Karpas-422 (cell line): ENCODE data around the gene MSH4. TPM values are rescaled to one million over a fixed set of nuclear protein-coding genes. Genes with fewer than 3 reads are reported as not detected.
"Not testable (repeated sequence)": the region's sequence is repeated elsewhere in the genome, so short reads cannot be mapped to it uniquely, and the experiment has no call there.

ENCODE experiments used
- DNase-seq: peaks from one replicate; pipeline ENCODE4 v3.0.0-alpha.2; 2015
- H2AFZ ChIP-seq: fragments of 200-600 bp; sonication (generic); 2 replicates; pipeline ENCODE4 v1.6.1; 2014; ENCODE audit warnings: antibody characterized with exemption, low read length, mixed read lengths
- H3K27ac ChIP-seq: fragments of 200-600 bp; sonication (generic); 2 replicates; pipeline ENCODE4 v1.5.1; 2014; ENCODE audit warnings: mild to moderate bottlenecking, low read length, moderate library complexity
- H3K27me3 ChIP-seq: fragments of 200-600 bp; sonication (generic); 2 replicates; pipeline ENCODE4 v1.6.1; 2014; ENCODE audit warnings: low read length, mixed read lengths
- H3K36me3 ChIP-seq: fragments of 200-600 bp; sonication (generic); 2 replicates; pipeline ENCODE4 v1.6.1; 2014; ENCODE audit warnings: low read length, mixed read lengths; ENCODE audit not compliant: insufficient read depth
- H3K4me1 ChIP-seq: fragments of 200-600 bp; sonication (generic); 2 replicates; pipeline ENCODE4 v1.6.1; 2014; ENCODE audit warnings: mild to moderate bottlenecking, low read length, mixed read lengths
- H3K4me2 ChIP-seq: fragments of 200-600 bp; sonication (generic); 2 replicates; pipeline ENCODE4 v1.6.1; 2014; ENCODE audit warnings: low read length, low read depth, mild to moderate bottlenecking; ENCODE audit not compliant: poor library complexity, severe bottlenecking
- H3K4me3 ChIP-seq: fragments of 200-600 bp; sonication (generic); 2 replicates; pipeline ENCODE4 v1.5.1; 2014; ENCODE audit warnings: mild to moderate bottlenecking, antibody characterized with exemption, low read length, mixed read lengths
- H3K79me2 ChIP-seq: fragments of 200-600 bp; sonication (generic); 2 replicates; pipeline ENCODE4 v1.6.1; 2014; ENCODE audit warnings: mild to moderate bottlenecking, low read length, mixed read lengths
- H3K9ac ChIP-seq: fragments of 200-600 bp; sonication (generic); 2 replicates; pipeline ENCODE4 v1.6.0; 2014; ENCODE audit warnings: low read length
- H3K9me2 ChIP-seq: fragments of 200-600 bp; sonication (generic), shearing (Covaris generic); replicated peaks from 2 replicates; pipeline ENCODE4 v1.6.0; 2014; ENCODE audit warnings: mild to moderate bottlenecking, low read length, moderate library complexity; ENCODE audit not compliant: insufficient read depth
- H3K9me3 ChIP-seq: fragments of 300-700, 200-600 bp; sonication (generic); 2 replicates; pipeline ENCODE4 v1.6.1; 2014; ENCODE audit warnings: low read length, mixed read lengths
- H4K20me1 ChIP-seq: fragments of 200-600 bp; sonication (generic); 2 replicates; pipeline ENCODE4 v1.6.1; 2014; ENCODE audit warnings: mild to moderate bottlenecking, antibody characterized with exemption, low read length, low read depth; ENCODE audit not compliant: insufficient read depth
- total RNA-seq: library from RNA; depleted of rRNA; stranded (reverse); fragments of >200 nt; shearing (Covaris generic); gene quantifications from 2 replicates; pipeline ENCODE4 v1.2.3, GENCODE V29; 2014; ENCODE audit warnings: low replicate concordance

Gene MSH4
- total RNA-seq, 1 experiment from 2014 or later = not detected

DNA sequence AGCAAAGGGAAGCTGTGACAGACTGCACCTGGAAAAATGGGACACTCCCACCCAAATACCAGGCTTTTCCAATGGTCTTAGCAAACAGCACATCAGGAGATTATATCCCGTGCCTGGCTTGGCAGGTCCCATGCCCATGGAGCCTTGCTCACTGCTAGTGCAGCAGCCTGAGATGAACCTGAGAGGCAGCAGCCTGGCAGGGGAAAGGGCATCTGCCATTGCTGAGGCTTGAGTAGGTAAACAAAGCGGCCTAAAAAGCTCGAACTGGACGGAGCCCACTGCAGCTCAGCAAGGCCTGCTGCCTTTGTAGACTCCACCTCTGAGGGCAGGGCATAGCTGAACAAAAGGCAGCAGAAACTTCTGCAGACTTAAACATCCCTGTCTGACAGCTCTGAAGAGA, 18.9 kb upstream of the MSH4 start:
- H3K4me2 ChIP-seq, H3K27ac ChIP-seq, H3K9ac ChIP-seq, H3K36me3 ChIP-seq, H2AFZ ChIP-seq, H4K20me1 ChIP-seq, H3K9me2 ChIP-seq, H3K4me3 ChIP-seq, H3K4me1 ChIP-seq, H3K27me3 ChIP-seq, H3K79me2 ChIP-seq, H3K9me3 ChIP-seq, DNase-seq: not testable (repeated sequence)

GRCh38 chr1:75778694-75779093, 18.0 kb upstream of the MSH4 start:
- not testable (repeated sequence) for H3K9me3 ChIP-seq, H3K27me3 ChIP-seq, H3K9ac ChIP-seq, H3K9me2 ChIP-seq, H3K4me3 ChIP-seq, H3K27ac ChIP-seq, DNase-seq, H3K79me2 ChIP-seq, H4K20me1 ChIP-seq, H3K4me1 ChIP-seq, H2AFZ ChIP-seq, H3K36me3 ChIP-seq, H3K4me2 ChIP-seq

- peaks cover 11% of the 10 kb centered on the region for H3K4me1 ChIP-seq
- not testable (repeated sequence) for H3K27ac ChIP-seq, DNase-seq, H3K9me2 ChIP-seq, H3K9me3 ChIP-seq, H3K4me3 ChIP-seq, H2AFZ ChIP-seq, H3K79me2 ChIP-seq, H3K9ac ChIP-seq, H3K27me3 ChIP-seq, H4K20me1 ChIP-seq, H3K36me3 ChIP-seq, H3K4me2 ChIP-seq
Measured at GRCh38 chr1:75780183-75780582, 16.5 kb upstream of the MSH4 start.

- Histone ChIP-seq H3K9ac (peak overlapping the region; percentile 89), H3K4me2 (peak overlapping the region; percentile 94), H3K79me2 (peaks cover 29% of the 10 kb centered on the region), H3K36me3 (peaks cover 18% of the 10 kb centered on the region), H3K4me3 (peak overlapping the region; percentile 95), H3K27ac (peak overlapping the region; percentile 96), H4K20me1 (peaks cover 22% of the 10 kb centered on the region), H3K4me1 (peaks cover 34% of the 10 kb centered on the region)
- H3K9me2 ChIP-seq, H2AFZ ChIP-seq, H3K9me3 ChIP-seq, DNase-seq, H3K27me3 ChIP-seq: not testable (repeated sequence)
Measured at GRCh38 chr1:75783920-75784319, 12.8 kb upstream of the MSH4 start.

GRCh38 chr1:75785320-75785982, 11.2 kb upstream of the MSH4 start:
- Histone ChIP-seq H3K4me1 (peaks cover 49% of the 10 kb centered on the region), H3K4me2 (peak overlapping the region; percentile 94), H2AFZ (no peak overlapping the region), H3K9me2 (no peaks in the 10 kb centered on the region), H3K27ac (peak overlapping the region; percentile 96), H3K36me3 (peaks cover 32% of the 10 kb centered on the region), H3K79me2 (peaks cover 44% of the 10 kb centered on the region), H3K27me3 (no peaks in the 10 kb centered on the region), H4K20me1 (peaks cover 37% of the 10 kb centered on the region), H3K4me3 (peak overlapping the region; percentile 95), H3K9me3 (no peaks in the 10 kb centered on the region), H3K9ac (peak overlapping the region; percentile 89)
- DNase-seq = no peak

GRCh38 chr1:75785983-75786853, 10.5 kb upstream of the MSH4 start, which contains the start of gene RABGGTB:
TSS of gene RABGGTB (plus strand) at chr1:75786256. CDS start at chr1:75786272, 16 bp downstream.
- H3K4me2 ChIP-seq = peak within 1 kb of the TSS; percentile 94
- H2AFZ ChIP-seq = no peak within 1 kb of the TSS
- H3K9me2 ChIP-seq = no peaks in the 10 kb centered on the region
- peaks cover 50% of the 10 kb centered on the region for H3K4me1 ChIP-seq
- peaks cover 49% of the 10 kb centered on the region for H3K79me2 ChIP-seq
- no peaks in the 10 kb centered on the region for H3K9me3 ChIP-seq
- peak within 1 kb of the TSS; percentile 96 for H3K27ac ChIP-seq
- peaks cover 39% of the 10 kb centered on the region for H3K36me3 ChIP-seq
- no peaks in the 10 kb centered on the region for H3K27me3 ChIP-seq
- H3K9ac ChIP-seq = peak within 1 kb of the TSS; percentile 99
- H3K4me3 ChIP-seq = peak within 1 kb of the TSS; percentile 95
- peaks cover 44% of the 10 kb centered on the region for H4K20me1 ChIP-seq
- peak; percentile 99 for DNase-seq

DNA sequence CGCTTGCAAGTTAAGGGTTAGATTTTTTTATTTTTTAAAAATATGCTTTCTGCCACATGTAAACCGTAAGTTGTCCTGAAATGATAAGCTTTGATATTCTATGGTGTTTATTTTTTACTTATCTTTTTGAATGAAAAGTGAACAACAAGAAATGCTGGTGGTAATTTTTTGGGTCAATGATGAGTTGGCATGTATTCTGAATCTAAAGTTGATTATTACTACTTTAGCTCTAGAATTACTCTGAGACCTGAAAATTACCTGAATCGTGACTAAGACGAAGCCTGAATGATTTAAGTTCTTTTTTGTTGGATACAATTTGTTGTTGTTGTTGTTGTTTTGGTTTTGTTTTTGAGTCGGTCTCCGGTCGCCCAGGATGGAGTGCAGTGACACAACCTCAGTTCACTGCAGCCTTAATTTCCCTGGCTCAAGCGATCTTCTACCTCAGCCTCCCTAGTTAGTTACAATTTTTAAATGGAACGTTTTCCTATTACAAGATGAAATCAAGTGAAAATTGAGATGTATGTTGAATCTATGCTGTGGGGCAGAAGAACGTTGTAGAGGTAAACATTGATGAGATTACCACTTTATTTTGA, 9.7 kb upstream of the MSH4 start:
- peaks cover 50% of the 10 kb centered on the region for H3K4me1 ChIP-seq
- peak overlapping the region; percentile 94 for H3K4me2 ChIP-seq
- peaks cover 49% of the 10 kb centered on the region for H3K79me2 ChIP-seq
- peaks cover 46% of the 10 kb centered on the region for H3K36me3 ChIP-seq
- no peaks in the 10 kb centered on the region for H3K9me2 ChIP-seq
- H3K4me3 ChIP-seq = peak overlapping the region; percentile 95
- H2AFZ ChIP-seq = no peak overlapping the region
- peak overlapping the region; percentile 99 for H3K9ac ChIP-seq
- H4K20me1 ChIP-seq = peaks cover 47% of the 10 kb centered on the region
- no peaks in the 10 kb centered on the region for H3K9me3 ChIP-seq
- no peaks in the 10 kb centered on the region for H3K27me3 ChIP-seq
- H3K27ac ChIP-seq = peak overlapping the region; percentile 96
- peak; percentile 52 for DNase-seq

DNA sequence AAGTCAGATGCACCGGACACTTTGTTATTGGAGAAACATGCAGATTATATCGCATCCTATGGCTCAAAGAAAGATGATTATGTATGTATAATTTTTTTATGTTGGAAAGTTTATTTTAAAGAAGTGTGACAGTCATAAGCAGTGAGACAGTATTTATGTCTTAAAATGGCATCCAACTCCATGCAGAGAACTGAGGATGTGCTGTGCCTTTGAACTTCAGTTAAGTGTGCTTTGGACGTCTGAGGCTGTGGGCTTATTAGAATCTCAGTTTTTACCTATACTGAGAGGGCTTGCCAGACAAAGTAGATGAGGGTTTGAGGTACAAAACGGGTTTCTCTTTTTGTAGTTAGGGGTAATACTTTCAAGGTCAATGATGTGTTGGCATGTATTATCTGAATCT, 9.2 kb upstream of the MSH4 start:
- peaks cover 49% of the 10 kb centered on the region for H4K20me1 ChIP-seq
- H3K9ac ChIP-seq = peak overlapping the region; percentile 99
- peak overlapping the region; percentile 94 for H3K4me2 ChIP-seq
- H2AFZ ChIP-seq = no peak overlapping the region
- peaks cover 49% of the 10 kb centered on the region for H3K79me2 ChIP-seq
- H3K4me1 ChIP-seq = peaks cover 50% of the 10 kb centered on the region
- H3K27me3 ChIP-seq = no peaks in the 10 kb centered on the region
- peak overlapping the region; percentile 96 for H3K27ac ChIP-seq
- H3K4me3 ChIP-seq = peak overlapping the region; percentile 95
- H3K36me3 ChIP-seq = peaks cover 52% of the 10 kb centered on the region
- DNase-seq = peak; percentile 62
- H3K9me2 ChIP-seq = no peaks in the 10 kb centered on the region
- H3K9me3 ChIP-seq = no peaks in the 10 kb centered on the region
